A673 (cell line): ENCODE measurements around the gene TMEM254. TPM values are rescaled to one million over a fixed set of nuclear protein-coding genes. Genes with fewer than 3 reads are reported as not detected.
"Not testable (repeated sequence)": the region's sequence is repeated elsewhere in the genome, so short reads cannot be mapped to it uniquely, and the experiment has no call there.

Experiments used
- BruUV-seq: library from RNA; stranded (reverse); fragments of 400-500 nt; replicated peaks from 2 replicates; lab custom pipeline; 2021; lab: Mats Ljungman, UMichigan
- CTCF ChIA-PET: fragments of 300-600 bp; sonication (Branson Sonifier 250); formaldehyde crosslinking; loops from one replicate; lab custom pipeline; 2022; ENCODE audit warnings: antibody characterized with exemption; lab: Charles Lee
- POLR2A ChIA-PET: fragments of 300-600 bp; sonication (Branson Sonifier 250); formaldehyde crosslinking; loops from one replicate; lab custom pipeline; 2022; ENCODE audit warnings: antibody characterized with exemption; ENCODE audit not compliant: low non-redundant PET; lab: Charles Lee
- DNase-seq: peaks from one replicate; pipeline ENCODE4 v3.0.0-alpha.2; 2015; ENCODE audit warnings: low spot score
- H3K27ac ChIP-seq: fragments of 200-600 bp; sonication (generic); 2 replicates; pipeline ENCODE4 v1.5.1; 2016; ENCODE audit warnings: mixed run types, low read depth, mild to moderate bottlenecking, mixed read lengths, antibody characterized with exemption, low read length; ENCODE audit not compliant: poor library complexity, severe bottlenecking
- H3K27me3 ChIP-seq: fragments of 200-600 bp; sonication (generic); replicated peaks from 2 replicates; pipeline ENCODE4 v1.6.1; 2017; ENCODE audit warnings: mixed run types, low read depth, mild to moderate bottlenecking, mixed read lengths, antibody characterized with exemption, low read length; ENCODE audit not compliant: insufficient read depth, poor library complexity
- H3K36me3 ChIP-seq: fragments of 200-600 bp; sonication (generic); 2 replicates; pipeline ENCODE4 v1.6.1; 2016; ENCODE audit warnings: mixed run types, mild to moderate bottlenecking, mixed read lengths, antibody characterized with exemption, low read length; ENCODE audit not compliant: insufficient read depth, poor library complexity, severe bottlenecking
- H3K4me1 ChIP-seq: fragments of 200-600 bp; sonication (generic); 2 replicates; pipeline ENCODE4 v1.6.1; 2017; ENCODE audit warnings: mixed run types, mild to moderate bottlenecking, mixed read lengths, antibody characterized with exemption, low read length; ENCODE audit not compliant: insufficient read depth, poor library complexity, severe bottlenecking
- H3K4me3 ChIP-seq: fragments of 200-600 bp; sonication (generic); 2 replicates; pipeline ENCODE4 v1.5.1; 2016; ENCODE audit warnings: low read depth, mixed run types, mild to moderate bottlenecking, mixed read lengths, low read length; ENCODE audit not compliant: poor library complexity, severe bottlenecking
- H3K9me3 ChIP-seq: fragments of 200-600 bp; sonication (generic); 2 replicates; pipeline ENCODE4 v1.6.1; 2016; ENCODE audit warnings: mixed run types, low read depth, mild to moderate bottlenecking, mixed read lengths, antibody characterized with exemption, low read length; ENCODE audit not compliant: poor library complexity, severe bottlenecking
- EZH2 ChIP-seq: fragments of 200-600 bp; sonication (generic); IDR thresholded peaks from 2 replicates; pipeline ENCODE4 v1.6.1; 2017; ENCODE audit warnings: borderline replicate concordance, low read depth, mild to moderate bottlenecking, mixed read lengths, antibody characterized with exemption, low read length; ENCODE audit not compliant: poor library complexity, severe bottlenecking
- intact Hi-C: fragments of 100-400 bp; cut with micrococcal nuclease; formaldehyde crosslinking; loops from one replicate; pipeline ENCODE4 v1.10.0; 2022; ENCODE audit not compliant: unreplicated experiment
- total RNA-seq: library from RNA; stranded (reverse); gene quantifications from 2 replicates; pipeline ENCODE4 v1.2.3, GENCODE V29; 2021
- TF ChIP-seq, protein P1 (sequence below): fragments of 300-800, 200-600 bp; sonication (generic); conservative IDR thresholded peaks from 2 replicates; pipeline ENCODE4 v1.5.1; 2017; ENCODE audit warnings: low read depth, mild to moderate bottlenecking, antibody characterized with exemption, low read length, moderate library complexity, mixed read lengths

TMEM254 gene
- total RNA-seq, 1 experiment from 2014 or later = 12.2 TPM

DNA sequence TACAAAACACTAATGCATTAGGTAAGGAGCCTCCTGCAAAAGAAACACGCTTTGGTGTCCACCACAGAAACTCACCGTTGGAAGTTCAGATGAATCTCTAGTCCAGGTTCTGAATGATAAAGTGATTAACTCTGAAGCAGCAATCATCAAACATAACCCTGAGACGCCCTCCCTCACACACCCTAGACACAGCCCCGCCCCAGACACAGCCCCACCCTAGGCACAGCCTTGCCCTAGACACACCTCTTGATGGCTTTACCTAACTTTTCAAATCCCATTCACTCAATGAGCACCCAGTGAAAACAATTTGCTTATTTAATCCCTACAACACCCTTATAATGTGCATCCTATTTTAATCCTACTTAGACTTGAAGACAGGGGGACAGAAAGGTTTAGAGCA lies 21.3 kb upstream of the TMEM254 start:
- no peaks in the 10 kb centered on the region for H3K27me3 ChIP-seq
- no peak for DNase-seq
- no peaks in the 10 kb centered on the region for H3K36me3 ChIP-seq
- no peak overlapping the region for H3K27ac ChIP-seq
- ChIA-PET CTCF (no interaction called here), POLR2A (no interaction called here)
- BruUV-seq = no TSS peak
- H3K9me3 ChIP-seq = no peaks in the 10 kb centered on the region
- intact Hi-C loops = no loop called here
- TF ChIP-seq, protein P1, sequence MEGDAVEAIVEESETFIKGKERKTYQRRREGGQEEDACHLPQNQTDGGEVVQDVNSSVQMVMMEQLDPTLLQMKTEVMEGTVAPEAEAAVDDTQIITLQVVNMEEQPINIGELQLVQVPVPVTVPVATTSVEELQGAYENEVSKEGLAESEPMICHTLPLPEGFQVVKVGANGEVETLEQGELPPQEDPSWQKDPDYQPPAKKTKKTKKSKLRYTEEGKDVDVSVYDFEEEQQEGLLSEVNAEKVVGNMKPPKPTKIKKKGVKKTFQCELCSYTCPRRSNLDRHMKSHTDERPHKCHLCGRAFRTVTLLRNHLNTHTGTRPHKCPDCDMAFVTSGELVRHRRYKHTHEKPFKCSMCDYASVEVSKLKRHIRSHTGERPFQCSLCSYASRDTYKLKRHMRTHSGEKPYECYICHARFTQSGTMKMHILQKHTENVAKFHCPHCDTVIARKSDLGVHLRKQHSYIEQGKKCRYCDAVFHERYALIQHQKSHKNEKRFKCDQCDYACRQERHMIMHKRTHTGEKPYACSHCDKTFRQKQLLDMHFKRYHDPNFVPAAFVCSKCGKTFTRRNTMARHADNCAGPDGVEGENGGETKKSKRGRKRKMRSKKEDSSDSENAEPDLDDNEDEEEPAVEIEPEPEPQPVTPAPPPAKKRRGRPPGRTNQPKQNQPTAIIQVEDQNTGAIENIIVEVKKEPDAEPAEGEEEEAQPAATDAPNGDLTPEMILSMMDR = no peak
- TF ChIP-seq EZH2 = no peak
- H3K4me3 ChIP-seq = no peak overlapping the region
- no peaks in the 10 kb centered on the region for H3K4me1 ChIP-seq

DNA sequence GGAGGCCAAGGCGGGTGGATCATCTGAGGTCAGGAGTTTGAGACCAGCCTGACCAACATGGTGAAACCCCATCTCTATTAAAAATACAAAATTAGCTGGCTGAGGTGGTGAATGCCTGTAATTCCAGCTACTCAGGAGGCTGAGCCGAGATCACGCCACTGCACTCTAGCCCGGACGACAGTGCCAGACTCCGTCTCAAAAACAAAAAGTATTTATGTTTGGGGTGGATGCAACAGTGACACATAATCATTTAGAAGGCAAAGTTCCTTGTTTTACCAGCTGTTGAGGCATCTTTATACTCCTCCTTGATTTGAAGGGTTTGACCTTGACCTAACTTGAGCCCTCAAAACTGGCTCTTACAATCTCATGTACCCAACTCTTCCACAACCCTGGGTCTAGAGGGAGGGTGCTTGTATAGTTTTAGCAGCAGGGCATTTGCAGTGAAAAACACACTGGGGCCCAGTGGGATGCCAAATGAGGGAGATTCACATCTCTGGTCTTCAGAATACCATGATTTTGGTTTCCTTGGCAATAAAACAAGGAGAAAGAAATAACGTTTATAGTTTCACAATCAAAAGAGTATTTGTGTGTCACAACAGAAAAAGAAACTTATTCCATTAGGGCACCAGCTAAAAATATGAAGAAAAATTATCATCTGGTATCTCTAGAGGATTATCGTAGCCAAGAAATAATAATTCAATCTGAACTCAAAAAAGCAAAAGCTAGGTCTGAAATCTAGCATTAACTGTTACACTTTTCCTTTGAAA lies 14.2 kb upstream of the TMEM254 start:
- intact Hi-C loops = no loop called here
- BruUV-seq = no TSS peak
- CTCF ChIA-PET = no interaction called here
- TF ChIP-seq, protein P1 = no peak
- no peak for TF ChIP-seq EZH2
- no peaks in the 10 kb centered on the region for H3K4me1 ChIP-seq
- DNase-seq = no peak
- H3K27ac ChIP-seq = no peak overlapping the region
- H3K4me3 ChIP-seq = no peak overlapping the region
- no peaks in the 10 kb centered on the region for H3K36me3 ChIP-seq
- POLR2A ChIA-PET = no interaction called here
- H3K9me3 ChIP-seq = peaks cover 7% of the 10 kb centered on the region
- no peaks in the 10 kb centered on the region for H3K27me3 ChIP-seq

DNA sequence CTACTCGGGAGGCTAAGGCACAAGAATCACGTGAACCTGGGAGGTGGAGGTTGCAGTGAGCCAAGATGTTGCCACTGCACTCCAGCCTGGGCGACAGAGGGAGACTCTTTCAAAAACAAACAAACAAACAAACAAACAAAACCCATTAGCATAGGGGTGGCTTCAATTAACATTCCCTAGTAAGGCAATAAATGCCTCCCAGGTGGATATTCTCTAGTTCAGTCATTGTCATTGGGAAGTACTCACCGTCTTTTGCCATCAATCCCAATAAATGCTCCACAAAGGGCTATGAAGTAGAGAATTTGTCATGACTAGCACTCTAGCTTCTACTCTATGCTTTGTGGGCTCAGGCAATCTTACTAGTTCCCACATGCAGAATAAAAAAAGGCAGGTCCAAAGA lies 11.7 kb upstream of the TMEM254 start:
- DNase-seq = no peak
- intact Hi-C loops = no loop called here
- Histone ChIP-seq H3K36me3 (no peaks in the 10 kb centered on the region), H3K27me3 (no peaks in the 10 kb centered on the region), H3K4me3 (no peak overlapping the region), H3K4me1 (no peaks in the 10 kb centered on the region), H3K9me3 (peaks cover 7% of the 10 kb centered on the region), H3K27ac (no peak overlapping the region)
- POLR2A ChIA-PET = no interaction called here
- TF ChIP-seq, protein P1 = no peak
- TF ChIP-seq EZH2 = no peak
- CTCF ChIA-PET = no interaction called here
- no TSS peak for BruUV-seq

DNA sequence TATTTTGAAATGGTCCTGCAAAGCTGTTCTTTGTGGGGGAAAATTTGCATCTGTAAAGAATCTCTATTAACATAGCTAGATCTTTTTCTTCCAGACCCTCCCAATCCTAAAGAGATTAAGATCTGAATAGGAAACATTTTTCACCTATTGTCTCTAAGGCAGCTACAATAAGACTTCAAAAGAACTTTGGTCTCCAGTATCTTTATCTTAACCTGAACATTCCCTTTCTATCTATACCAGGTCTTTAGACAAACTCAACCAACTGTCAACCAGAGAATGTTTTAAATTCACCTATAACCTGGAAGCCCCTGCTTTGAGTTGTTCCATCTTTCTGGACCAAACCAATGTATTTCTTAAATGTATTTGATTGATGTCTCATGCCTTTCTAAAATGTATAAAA lies 10.6 kb upstream of the TMEM254 start:
- POLR2A ChIA-PET, DNase-seq, H3K9me3 ChIP-seq, H3K4me3 ChIP-seq, H3K36me3 ChIP-seq, H3K27me3 ChIP-seq, H3K27ac ChIP-seq, CTCF ChIA-PET, BruUV-seq, intact Hi-C loops, H3K4me1 ChIP-seq: not testable (repeated sequence)
